ENCODE results near the gene CUX1.
A peak's percentile ranks its signal among the peaks of the same experiment; 100 is the strongest.

The CUX1 gene

DNA sequence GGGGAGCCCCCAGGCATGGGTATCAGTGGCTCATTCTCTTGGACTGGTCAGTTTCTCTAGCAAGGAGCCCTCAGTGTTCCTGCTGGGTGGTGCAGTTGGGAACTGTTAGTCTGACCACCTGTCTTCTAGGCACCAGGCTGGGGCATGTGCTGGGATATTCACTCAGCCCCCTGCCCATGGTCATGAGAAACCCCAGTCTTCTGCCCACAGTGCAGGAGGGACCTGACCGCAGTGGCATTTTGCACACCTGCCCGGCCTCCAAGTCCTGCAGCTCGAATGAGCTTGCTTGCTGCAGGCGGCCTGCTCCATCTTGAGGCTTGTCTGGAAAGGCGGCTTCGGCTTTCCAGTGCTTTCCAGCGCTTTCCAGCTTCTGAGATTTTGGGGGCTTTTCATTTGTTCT, 36.3 kb downstream of the CUX1 start:
- Histone ChIP-seq H3K79me2 (ENCODE audit: insufficient read depth, low read length) (peaks cover 91% of the 10 kb centered on the region), H2AFZ (ENCODE audit: low read depth, low read length) (no peak overlapping the region), H3K27me3 (ENCODE audit: insufficient read depth, low read length, poor library complexity) (no peaks in the 10 kb centered on the region), H3K9ac (ENCODE audit: low read depth, low read length) (no peak overlapping the region), H3K9me3 (ENCODE audit: insufficient read depth, low read length, severe bottlenecking) (no peaks in the 10 kb centered on the region), H3K4me2 (ENCODE audit: insufficient read depth, low read length) (no peak overlapping the region), H3K4me1 (ENCODE audit: insufficient read depth, low read length) (peaks cover 42% of the 10 kb centered on the region), H4K20me1 (ENCODE audit: insufficient read depth, low read length) (peaks cover 75% of the 10 kb centered on the region), H3K36me3 (ENCODE audit: insufficient read depth, low read length) (peaks cover 3% of the 10 kb centered on the region; the same call in 1 of the 2 replicates), H3K4me3 (ENCODE audit: low read depth in 1 of 2, low read length in 2 of 2) (no peak overlapping the region), H3K27ac (ENCODE audit: low read length) (no peak overlapping the region)
- no peak for TF ChIP-seq EZH2 (IDR thresholded peaks at IDR 0.05; ENCODE audit: borderline replicate concordance, low read depth, low read length, severe bottlenecking)
- TF ChIP-seq, protein P1, sequence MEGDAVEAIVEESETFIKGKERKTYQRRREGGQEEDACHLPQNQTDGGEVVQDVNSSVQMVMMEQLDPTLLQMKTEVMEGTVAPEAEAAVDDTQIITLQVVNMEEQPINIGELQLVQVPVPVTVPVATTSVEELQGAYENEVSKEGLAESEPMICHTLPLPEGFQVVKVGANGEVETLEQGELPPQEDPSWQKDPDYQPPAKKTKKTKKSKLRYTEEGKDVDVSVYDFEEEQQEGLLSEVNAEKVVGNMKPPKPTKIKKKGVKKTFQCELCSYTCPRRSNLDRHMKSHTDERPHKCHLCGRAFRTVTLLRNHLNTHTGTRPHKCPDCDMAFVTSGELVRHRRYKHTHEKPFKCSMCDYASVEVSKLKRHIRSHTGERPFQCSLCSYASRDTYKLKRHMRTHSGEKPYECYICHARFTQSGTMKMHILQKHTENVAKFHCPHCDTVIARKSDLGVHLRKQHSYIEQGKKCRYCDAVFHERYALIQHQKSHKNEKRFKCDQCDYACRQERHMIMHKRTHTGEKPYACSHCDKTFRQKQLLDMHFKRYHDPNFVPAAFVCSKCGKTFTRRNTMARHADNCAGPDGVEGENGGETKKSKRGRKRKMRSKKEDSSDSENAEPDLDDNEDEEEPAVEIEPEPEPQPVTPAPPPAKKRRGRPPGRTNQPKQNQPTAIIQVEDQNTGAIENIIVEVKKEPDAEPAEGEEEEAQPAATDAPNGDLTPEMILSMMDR (IDR thresholded peaks at IDR 0.05; ENCODE audit: borderline replicate concordance, extremely low read depth, low read length, poor library complexity, severe bottlenecking): no peak
- DNase-seq: no peak
- no peak for ATAC-seq (ENCODE audit: insufficient read depth, low read depth)

DNA sequence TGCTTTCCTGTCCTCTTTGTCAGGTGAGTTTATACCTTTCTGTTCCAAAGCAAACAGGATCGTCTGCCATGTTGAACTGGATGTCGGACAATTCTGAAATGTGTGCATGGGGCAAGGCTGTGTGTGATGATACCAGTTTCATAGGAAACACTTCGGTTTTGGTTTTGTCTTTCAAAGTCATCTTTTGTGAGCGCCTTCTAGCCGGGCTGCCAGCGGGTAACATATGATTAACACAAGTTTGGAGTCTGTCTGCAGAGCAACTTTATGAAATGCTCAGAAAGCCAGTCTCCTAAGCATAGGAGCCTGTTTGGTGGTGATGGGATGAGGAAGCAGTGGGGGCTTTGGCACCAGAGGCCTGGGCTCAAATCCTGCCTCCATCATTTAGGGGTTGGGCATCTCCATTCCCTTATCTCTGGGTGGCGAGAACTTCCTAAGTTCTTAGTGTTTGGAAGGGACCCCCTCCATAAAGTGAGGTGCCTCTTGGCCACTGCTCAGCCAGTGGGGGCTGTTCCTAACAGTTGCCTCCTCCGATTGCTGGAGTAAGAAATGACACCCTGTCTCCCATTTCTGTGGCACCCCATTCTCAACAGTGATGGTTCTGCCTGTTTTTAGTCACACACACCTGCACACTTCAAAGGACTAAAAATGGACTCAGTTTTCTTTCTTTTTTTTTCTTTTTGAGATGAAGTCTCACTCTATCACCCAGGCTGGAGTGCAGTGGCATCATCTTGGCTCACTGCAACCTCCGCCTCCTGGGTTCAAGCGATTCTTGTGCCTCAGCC, 36.8 kb downstream of the CUX1 start:
- ATAC-seq (ENCODE audit: insufficient read depth, low read depth) (no peak), DNase-seq (no peak)
- H3K27ac ChIP-seq (ENCODE audit: low read length): 0 out of 2 replicates have a peak overlapping the region, but pooled peaks have one; percentile 4
- H3K27me3 ChIP-seq (ENCODE audit: insufficient read depth, low read length, poor library complexity): no peaks in the 10 kb centered on the region
- TF ChIP-seq, protein P1 (IDR thresholded peaks at IDR 0.05; ENCODE audit: borderline replicate concordance, extremely low read depth, low read length, poor library complexity, severe bottlenecking): no peak
- no peak for TF ChIP-seq EZH2 (IDR thresholded peaks at IDR 0.05; ENCODE audit: borderline replicate concordance, low read depth, low read length, severe bottlenecking)
- H3K79me2 ChIP-seq (ENCODE audit: insufficient read depth, low read length): peaks cover 91% of the 10 kb centered on the region
- H3K4me1 ChIP-seq (ENCODE audit: insufficient read depth, low read length): peaks cover 42% of the 10 kb centered on the region
- peaks cover 74% of the 10 kb centered on the region for H4K20me1 ChIP-seq (ENCODE audit: insufficient read depth, low read length)
- no peak overlapping the region for H2AFZ ChIP-seq (ENCODE audit: low read depth, low read length)
- H3K9me3 ChIP-seq (ENCODE audit: insufficient read depth, low read length, severe bottlenecking): no peaks in the 10 kb centered on the region
- H3K9ac ChIP-seq (ENCODE audit: low read depth, low read length): no peak overlapping the region
- H3K4me2 ChIP-seq (ENCODE audit: insufficient read depth, low read length): no peak overlapping the region; the same call in 1 of the 2 replicates
- H3K4me3 ChIP-seq (ENCODE audit: low read depth in 1 of 2, low read length in 2 of 2): no peak overlapping the region
- H3K36me3 ChIP-seq (ENCODE audit: insufficient read depth, low read length): peaks cover 3% of the 10 kb centered on the region; the same call in 1 of the 2 replicates

DNA sequence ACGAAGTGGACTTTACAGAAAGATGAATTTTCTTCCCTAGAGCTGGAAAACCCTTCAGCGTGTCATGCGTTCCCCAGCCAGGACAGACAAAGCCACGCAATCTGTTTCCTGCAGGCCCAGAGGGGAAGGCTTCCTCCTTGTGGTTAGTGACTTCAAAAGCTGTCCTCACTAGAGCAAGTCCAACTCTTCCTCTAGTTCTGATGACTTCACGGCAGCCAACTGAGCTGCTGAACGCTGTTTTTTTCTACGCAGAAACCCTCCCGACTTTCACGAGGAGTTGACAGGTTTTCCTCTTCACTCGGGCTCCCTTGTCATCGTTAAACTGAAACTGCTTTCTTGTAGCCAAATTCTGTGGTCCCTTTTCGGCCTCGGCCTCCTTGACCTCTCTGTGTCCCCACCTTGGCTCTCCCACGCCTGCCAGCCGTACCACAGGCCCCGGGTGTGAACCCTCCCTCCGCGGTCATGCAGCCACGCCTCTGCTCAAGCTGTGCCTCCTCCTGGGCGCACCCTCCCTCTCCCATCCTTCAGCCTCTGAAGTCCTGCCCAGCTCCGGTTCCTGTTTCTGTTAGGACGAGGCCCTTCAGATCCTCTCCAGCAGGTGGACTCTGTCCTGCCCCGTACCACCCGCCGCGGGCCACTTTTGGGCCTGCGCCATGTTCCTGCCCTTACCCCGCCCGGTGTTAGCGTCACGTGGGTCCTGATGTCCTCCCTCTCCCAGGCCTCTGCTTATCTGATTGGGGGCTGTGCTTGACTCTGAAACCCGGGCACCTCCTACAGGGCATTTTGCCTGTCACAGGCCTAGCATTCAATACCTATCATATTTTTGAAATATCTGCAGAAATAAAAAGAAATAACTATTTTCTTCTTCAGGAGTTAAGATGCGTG, 39.3 kb downstream of the CUX1 start:
- Histone ChIP-seq H3K27ac (ENCODE audit: low read length) (peak overlapping the region; percentile 57), H4K20me1 (ENCODE audit: insufficient read depth, low read length) (peaks cover 69% of the 10 kb centered on the region)

More for the DNA sequence above, 39.3 kb downstream of the CUX1 start:
- no peaks in the 10 kb centered on the region for H3K9me3 ChIP-seq (ENCODE audit: insufficient read depth, low read length, severe bottlenecking)
- no peaks in the 10 kb centered on the region for H3K27me3 ChIP-seq (ENCODE audit: insufficient read depth, low read length, poor library complexity)
- peak overlapping the region; percentile 73 for H3K4me2 ChIP-seq (ENCODE audit: insufficient read depth, low read length)
- peak overlapping the region; percentile 44 for H3K9ac ChIP-seq (ENCODE audit: low read depth, low read length)
- TF ChIP-seq EZH2 (IDR thresholded peaks at IDR 0.05; ENCODE audit: borderline replicate concordance, low read depth, low read length, severe bottlenecking): no peak
- TF ChIP-seq, protein P1 (IDR thresholded peaks at IDR 0.05; ENCODE audit: borderline replicate concordance, extremely low read depth, low read length, poor library complexity, severe bottlenecking): peak; percentile 54
- peaks cover 3% of the 10 kb centered on the region; the same call in 1 of the 2 replicates for H3K36me3 ChIP-seq (ENCODE audit: insufficient read depth, low read length)
- peaks cover 42% of the 10 kb centered on the region for H3K4me1 ChIP-seq (ENCODE audit: insufficient read depth, low read length)
- peak overlapping the region; percentile 10 to 57; a peak in 3 of 4 replicates for H3K4me3 ChIP-seq (ENCODE audit: low read depth in 1 of 2, low read length in 2 of 2)
- peaks cover 91% of the 10 kb centered on the region for H3K79me2 ChIP-seq (ENCODE audit: insufficient read depth, low read length)
- H2AFZ ChIP-seq (ENCODE audit: low read depth, low read length): peak overlapping the region; percentile 46
- DNase-seq: peak; percentile 81
- ATAC-seq (ENCODE audit: insufficient read depth, low read depth): peak; percentile 88
